ENCODE data around the gene GABRD.

Gene GABRD

DNA sequence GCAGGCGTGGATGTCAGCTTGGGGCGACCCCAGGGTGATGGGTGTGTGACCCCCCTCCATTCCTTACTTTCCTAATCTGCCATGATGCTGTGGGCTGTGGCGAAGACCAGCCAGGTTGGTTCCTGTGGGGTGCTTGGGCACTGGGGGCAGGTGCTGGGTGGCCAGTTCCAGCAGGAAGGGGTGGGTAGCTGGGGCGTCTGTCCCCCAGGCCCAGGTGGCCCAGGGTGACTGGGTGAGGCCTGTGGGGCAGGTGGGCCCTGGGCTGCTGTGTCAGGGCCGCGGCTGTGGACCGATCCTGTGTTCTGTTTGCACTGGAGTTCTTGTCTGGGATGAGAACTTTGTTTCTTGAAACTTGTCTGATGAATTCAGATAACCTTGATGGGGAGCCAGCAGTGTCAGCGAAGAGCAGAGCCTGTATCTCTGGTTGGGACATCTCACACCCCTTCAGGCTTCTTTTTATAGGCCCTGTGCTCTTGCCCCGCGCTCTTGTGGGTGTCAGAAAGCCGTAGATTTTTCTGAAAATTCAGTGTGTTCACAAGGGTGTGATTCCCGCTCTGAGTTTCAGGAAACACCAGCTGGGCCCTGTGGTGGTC lies 34.7 kb downstream of the GABRD start:
- no peak for DNase-seq (ENCODE audit: low spot score)

DNA sequence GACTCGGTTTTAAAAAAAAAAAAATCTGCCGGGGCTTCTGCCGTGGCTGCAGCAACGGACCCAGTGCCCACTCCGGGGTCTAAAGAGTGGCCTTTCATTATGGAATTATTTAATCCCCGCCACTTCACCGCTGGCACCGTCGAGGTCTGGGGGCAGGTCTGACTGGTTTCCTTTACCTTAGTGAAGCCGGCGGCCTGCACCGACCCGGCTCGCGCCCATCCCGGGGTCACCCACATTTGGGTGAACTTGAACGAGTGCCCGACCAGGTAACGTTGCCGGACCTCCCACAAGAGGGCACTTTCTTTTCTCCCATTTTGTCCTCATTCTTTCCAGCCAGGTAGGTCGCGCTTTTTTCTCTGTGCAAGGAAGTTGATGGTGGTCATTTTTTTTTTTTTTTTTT lies 35.4 kb downstream of the GABRD start:
- DNase-seq (ENCODE audit: low spot score): no peak

DNA sequence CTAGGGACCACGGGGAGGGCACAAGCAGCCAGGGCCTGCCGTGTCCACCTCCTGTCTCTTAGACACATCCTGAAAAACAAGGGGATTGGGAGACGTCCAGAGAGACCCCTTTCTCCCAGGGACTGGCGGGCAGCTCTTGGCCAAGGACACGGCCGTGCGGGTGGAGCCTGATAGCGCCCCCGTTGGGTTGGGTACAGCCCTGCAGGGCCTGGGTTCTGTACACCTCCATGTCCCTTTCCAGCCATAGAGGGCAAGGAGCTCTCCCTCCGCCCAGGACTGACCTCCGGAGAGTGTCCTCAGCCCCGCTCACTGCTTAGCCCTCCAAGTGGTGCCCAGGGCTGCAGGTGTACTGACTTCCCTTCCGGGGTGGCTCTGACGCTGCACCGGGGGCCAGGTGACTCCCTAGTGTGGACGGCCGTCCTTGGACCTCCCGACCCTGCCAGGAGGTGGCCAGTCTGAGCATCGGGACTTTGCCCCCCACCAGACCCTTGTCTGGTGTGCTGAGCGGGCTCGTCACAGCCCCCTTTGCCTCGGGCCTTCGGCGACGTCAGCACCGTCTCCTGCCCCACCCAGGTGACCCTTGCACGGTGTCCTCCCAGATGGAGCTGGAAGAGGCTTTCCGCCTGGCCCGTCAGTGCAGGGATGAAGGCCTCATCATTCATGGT lies 36.9 kb downstream of the GABRD start:
- DNase-seq (ENCODE audit: low spot score): no peak

DNA sequence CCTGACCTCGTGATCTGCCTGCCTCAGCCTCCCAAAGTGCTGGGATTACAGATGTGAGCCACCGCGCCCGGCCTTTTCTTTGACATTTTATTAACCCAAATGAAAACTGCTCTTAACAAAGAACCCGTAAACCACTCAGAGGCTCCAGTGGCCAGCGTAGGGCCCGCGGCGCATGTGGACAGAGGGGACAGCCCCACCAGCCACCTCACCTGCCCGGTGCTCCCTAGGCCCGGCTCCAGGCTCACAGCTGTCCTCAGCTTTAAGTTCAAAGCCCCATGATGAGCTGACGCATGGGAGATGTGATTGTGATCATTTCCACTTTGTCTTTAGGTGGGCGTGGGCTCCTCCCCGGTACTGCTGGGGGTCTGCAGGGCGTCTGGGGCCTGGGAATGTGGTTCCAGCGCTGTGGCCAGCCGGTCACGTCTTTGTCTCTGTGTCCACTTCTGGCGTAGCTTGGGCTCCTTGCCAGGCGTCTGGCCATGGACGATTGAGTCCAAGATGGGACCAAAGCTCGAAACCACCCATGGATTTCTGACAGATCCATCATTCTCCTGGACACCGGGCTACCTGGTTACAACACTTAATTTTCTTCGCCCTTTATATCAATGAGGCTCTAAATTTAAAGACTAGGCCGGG lies 37.9 kb downstream of the GABRD start:
- no peak for DNase-seq (ENCODE audit: low spot score)

DNA sequence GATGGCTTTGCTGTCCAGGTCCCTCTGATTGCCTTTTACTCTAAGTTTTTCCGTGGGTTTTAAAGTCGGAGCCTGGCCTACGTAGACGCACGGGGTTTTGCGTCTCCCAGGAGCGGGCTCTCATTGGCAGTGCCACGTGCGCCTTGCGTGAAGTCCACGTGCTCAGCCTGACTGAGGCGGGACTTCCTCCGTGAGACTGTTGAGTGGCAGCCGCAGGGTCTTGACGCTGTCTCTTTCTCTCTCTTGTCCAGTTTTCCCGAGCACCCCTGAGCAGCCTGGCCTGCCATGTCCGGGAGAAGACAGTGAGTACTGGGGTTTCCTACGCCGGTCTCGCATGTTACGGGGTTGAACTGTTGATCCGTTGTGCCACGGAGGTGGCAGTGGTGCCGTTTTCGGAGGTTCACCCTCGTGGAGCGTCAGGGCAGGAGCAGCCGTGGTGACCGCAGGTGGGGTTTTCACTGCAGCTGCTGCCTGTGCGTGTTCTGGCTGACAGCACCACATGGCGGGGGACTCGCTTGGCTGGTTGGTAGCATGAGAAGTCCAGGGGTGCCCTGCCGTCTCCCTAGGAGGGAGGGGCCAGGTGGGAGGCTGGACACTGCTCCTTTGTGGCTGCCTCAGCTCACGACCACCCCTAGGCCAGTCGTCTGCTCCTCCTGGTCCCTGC lies 40.3 kb downstream of the GABRD start:
- no peak for DNase-seq (ENCODE audit: low spot score)

DNA sequence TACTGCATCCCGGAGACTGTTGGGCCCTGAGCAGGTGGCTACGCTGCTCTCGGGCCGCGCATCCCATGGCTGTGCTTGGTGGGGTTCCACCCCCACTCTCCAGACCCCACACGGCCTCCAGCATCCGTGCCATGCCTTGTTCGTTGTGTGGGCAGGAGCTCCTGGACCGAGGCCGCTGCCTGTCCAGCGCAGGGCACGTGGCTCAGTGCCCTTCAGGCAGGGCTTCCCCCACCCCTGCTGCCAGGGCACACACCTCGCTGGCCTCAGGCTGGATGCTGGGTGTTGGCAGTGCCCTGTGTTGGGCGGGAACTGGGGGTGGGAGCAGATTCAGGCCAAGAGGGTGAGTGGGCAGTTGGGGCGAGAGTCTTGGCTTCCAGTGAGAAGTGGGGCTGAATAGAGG lies 40.9 kb downstream of the GABRD start:
- DNase-seq (ENCODE audit: low spot score): no peak

DNA sequence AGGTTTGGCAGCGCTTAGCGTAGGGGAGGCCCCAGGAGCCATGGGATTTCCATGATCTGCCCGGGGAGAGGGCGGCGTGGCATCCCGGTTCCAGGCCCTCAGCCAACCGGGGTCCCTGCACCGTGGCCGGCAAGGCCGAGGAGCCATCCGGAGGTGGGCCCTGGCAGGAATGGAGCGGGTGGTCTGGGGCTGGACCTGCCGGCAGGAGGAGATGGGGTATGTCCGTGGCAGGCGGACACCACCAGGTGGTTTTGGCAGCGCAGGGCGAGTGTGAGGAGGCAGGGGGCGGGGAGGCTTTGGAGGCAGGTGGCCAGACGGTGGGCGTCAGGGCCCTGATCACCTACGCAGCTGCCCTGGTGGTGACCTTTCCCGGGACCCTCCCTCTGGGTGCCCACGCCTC lies 41.4 kb downstream of the GABRD start:
- DNase-seq (ENCODE audit: low spot score): no peak

DNA sequence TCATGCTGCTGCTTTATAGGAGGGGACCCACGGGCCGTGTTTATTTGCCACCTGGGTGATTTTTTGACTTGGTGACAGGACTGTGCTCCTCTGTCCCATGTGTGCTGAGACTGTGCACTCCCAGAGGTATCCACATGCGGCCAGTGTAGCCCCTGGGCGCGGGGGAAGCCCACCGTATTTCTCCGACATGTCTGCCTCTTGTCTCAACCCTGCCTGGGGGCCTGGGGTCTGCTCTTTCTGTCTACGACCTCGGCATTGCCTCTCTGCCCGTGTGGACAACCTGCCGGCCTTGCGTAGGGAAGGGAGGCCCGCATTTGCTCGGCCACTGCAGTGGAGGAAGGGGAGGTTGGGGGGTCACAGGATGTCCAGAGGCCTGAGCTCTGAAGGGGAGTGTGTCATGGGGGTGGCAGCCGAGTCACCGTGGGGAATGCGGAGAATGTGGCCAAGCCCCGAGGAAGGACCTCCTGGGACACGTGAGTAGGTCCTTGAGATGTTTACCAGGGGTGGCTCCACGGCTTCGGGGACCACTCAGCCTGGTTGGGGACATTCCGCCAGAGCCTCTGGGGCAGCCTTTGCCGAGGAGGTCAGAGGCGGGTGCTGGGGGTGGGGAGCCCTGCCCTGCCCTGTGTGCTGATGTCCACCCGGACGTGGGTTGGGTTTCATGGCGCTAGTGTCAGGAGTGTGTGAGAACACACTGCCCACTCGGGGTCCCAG lies 42.1 kb downstream of the GABRD start:
- no peak for DNase-seq (ENCODE audit: low spot score)

DNA sequence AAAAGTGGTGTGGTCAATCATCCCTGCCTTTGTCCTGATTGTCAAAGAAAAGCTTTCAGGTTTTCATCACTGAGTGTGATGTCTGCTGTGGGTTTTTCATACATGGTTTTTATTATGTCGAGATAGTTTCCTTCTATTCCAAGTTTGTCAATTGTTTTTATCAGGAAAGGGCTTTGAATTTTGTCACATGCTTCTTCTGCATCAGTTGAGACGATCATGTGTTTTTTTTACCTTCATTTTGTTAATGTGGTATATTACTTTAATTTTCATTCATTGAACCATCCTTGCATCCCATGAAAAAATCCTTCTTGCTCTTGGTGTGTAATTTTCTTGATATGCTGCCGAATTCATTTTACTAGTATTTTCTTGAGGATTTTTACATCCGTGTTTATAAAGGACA lies 46.6 kb downstream of the GABRD start:
- no peak for DNase-seq (ENCODE audit: low spot score)

DNA sequence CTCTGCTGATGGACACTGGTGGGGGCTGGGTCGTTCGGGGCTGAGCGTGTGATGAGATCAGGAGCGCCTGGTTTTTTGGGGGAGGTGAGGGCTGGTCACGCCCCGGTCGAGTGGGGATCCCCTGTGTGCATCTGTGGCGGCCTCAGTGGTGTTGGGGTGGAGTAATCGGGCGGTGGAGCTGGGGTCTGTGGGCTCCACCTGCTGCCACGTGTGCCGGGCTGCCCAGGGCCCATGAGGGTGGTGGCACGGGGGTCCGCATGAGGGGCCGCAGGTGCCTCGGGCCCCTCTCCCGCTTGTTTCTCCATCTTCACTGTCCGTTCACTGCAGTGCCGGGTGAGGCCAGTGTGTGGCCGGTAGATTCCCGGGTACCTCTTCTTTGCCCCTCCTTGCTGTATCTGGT lies 48.2 kb downstream of the GABRD start:
- DNase-seq (ENCODE audit: low spot score): no peak

DNA sequence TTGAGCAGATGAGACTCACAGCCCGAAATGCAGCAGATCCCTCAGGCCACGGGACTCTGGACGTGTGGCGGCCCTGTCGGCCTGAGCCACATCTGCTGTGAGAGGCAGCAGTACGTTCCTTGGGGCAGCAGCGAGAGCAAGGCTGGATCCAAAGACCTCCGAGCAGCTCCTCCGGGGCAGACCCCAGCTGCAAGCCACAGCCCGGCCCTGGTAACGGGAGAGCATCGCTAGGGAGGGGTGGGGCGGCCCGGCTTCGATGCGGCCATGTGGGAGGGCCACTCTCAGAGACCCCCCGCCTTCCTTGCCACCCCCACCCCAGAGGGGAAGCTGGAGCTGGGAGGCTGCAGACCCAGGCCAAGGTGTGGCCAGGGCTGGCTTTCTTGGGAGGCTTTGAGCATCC lies 48.8 kb downstream of the GABRD start:
- no peak for DNase-seq (ENCODE audit: low spot score)

DNA sequence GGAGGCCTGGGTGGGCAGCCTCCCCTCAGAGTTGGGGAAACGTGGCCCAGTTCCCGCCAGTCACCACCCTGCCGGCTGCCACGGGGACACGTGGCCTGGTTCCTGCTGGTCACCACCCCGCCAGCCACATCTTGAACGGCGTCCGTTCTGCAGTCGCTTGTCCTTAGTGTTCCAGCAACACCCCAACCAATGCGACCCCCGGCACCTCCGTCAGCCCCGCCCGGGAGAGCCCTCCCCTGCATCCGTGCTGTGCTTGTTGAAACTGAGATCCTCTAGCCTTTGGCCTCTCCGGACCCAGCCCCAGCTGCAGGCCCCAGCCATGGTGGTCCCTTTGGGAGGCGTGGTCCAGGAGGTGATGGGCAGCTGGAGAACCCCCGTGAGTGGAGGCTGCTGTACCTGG lies 49.8 kb downstream of the GABRD start:
- no peak for DNase-seq (ENCODE audit: low spot score)

DNA sequence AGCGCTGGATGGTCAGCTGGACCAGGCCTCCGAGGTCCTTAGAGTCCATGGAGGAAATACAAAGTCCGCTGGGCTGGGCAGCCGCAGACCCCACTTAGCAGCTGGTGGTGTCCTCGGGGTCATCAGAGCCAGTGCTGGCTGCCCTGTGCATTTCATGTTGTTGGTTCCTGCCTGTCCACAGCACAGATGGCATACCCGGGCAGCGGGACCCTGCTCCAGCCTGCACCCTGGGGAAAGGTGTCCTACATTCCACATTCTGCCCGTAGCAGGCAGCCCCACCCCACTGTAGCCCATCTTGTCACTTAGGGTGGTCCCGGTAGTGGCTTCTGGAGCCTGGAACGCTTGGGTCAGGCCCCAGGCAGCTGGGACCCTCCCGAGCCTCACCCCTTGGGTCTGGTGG lies 50.9 kb downstream of the GABRD start:
- no peak for DNase-seq (ENCODE audit: low spot score)

DNA sequence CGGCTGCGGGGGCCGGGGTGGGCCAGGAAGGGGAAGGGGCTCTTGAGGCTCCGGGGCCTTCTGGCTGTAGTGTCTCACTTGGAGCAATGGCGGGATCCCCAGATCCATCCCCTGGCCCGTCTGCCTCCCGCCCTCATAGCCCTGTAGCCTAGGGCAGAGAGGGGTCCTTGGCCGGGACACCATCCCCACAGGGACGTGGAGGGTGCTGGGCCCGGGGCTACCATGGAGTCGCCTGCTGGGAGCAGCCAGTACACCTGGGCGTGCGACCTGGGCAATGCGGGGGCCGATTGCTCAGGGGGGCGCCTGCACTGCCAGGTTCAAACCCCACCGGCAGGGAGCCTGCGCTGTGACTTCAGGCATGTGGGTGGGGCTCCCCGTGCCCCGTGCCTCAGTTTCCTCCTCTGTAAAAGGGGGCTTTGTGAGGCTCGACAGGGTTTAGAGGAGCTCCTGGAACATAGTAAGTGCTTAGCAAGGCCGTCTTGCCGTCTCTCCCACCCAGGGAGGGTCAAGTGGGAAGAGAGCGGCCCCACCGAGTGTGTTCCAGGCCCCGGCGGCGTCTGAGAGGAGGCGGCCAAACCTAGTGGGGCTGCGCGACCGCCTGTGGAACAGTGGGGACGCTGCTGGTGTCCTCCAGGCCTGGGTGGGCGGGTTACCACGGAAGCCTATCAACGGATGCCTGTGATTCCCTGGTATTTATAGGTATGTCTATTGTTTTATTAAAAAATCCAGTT lies 51.8 kb downstream of the GABRD start:
- no peak for DNase-seq (ENCODE audit: low spot score)

DNA sequence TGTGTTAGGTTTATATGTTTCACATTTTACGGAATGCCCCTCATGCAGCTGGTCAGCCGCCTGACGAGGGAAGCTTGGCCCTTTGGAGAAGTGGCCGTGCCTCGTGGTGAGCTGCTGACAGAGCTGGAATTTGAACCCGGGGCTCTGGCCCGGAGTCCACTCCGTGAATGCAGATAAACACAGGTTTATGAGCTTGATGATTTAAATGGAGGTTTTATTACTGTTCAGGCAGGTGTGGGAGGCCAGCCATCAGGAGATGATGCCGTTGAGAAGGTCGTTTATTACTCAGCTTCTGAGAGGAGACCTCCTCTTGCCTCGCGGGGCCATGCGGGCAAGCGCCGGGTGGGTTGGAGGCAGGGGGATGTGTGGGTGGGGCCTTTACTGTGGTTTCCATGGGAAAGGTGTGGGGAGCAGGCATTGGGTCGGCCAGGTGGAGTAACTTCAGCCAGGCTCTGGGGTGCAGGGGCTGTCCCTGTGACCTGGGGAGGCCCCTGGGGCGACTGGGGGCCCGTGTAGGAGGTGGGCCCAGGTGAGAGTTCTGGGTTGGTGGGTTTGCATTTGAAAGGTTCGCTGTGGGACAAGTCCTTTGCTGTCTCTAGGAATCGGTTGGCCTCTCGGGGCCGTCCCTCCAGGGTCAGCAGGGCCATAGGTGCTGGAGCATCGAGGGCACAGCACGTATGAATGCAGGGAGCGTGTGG lies 53.1 kb downstream of the GABRD start:
- DNase-seq (ENCODE audit: low spot score): no peak

DNA sequence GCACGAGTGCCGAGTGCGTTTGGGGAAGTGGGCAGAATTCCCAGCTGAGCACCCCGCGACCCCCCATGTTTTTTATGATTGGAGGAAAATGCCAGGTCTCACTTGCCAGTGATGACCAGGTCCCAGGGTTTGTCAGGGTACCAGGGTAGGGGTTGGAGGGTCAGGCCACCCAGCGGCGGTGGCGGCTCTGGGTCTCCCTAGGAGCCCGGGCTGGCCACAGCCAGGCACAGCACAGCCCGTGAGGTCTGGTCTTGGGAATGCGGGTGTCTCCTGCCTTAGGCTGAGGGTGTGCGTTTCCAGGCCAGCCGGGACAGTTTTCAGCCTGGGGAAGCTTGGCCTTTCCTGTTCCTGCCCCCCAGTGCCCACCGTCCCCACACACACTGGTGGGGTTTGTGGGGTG lies 53.7 kb downstream of the GABRD start:
- DNase-seq (ENCODE audit: low spot score): no peak

DNA sequence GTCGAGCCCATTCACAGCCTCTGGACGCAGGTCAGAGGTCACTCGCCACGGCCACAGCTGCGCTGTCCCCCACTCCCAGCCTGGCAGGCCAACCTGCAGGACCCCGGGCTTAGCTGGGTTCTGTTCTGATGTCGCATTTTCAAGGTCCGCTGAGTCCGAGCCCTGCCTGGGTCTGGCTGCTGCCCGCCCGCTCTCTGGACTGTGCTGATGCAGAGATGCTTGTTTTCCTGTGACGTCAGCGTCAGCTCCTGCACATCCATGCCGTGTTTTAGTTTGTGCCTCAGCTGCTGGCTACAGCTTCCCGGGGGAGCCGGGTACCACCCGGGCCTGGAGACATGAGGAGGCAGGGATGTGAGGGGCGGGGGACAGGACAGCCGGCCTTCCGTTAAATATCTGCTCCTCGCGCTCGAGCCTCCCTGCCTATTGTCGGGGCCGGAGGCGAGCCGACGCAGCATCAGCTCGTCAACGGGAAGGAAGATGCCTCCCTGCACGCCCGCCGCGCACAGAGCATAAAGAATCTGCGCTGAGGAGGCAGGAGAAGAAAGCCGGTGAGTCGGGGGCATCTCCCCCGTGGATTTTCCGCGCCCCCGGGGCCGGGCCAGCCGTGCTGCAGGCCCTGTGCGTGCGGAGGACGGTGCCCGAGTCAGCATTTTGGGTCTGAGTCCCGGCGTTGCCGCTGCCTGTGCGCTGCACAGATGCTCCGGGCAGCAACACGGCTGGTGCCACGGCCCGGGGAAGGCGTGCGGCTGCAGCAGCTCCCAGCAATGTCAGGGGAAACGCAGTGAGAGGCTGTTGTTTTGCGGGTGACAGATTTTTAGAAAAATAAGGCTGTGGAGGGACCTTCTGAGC lies 54.5 kb downstream of the GABRD start:
- DNase-seq (ENCODE audit: low spot score): peak; percentile 92

DNA sequence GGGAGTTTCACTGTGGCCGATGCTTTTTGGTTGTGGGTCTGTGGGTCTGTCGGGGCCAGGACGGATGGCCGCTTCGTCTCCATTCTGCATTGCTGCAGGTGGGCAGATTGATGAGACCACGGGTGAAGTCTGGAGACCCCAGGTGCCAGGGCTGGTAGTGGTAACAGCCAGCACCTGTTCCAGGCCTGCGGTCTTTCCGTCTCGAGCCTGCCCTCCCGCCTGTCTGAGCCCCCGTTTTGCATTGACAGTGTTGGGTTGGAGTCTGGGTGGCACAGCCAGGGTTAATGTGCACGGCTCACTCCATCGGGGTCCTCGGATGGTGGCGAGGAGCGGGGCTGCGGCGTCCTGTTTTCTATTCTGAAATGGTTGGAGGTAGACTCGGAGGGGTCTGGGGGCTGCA lies 55.3 kb downstream of the GABRD start:
- DNase-seq (ENCODE audit: low spot score): no peak

DNA sequence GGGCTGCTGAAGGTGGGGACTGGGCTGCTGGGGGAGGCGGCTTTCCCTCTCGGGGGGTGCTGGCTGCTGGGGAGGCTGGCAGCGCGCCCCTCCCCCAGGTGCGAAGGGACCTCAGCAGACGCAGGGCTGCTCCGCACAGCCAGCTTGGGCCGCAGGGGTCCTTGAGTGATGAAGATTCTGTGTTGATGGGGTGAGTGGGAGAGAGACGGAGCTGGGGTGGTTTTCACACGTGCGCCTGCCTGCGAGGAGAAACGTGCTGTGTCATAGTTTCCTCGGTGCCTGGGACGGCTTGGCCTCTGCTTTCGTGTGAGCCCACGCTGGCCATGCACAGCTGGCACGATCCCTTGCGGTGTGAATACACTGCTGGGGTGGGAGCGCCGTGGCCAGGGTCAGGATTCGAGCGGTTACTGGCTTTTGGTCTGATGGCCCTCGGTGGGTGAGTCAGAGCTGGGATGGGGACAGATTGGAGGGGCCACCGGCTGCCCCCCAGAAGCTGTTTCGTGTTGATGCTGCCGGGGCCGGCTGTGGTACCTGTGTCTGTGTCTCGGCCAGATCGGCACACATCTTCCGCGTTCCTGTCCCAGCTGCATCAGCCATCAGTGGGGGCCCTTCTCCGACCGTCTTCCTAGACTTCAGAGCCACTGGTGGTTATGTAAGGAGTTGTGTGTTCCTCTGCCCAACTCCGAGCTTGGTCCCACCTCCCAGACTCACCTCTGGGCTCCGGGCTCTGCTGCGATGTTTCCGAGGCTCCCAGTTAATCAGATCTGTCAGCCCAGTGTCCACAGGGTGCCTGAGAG lies 56.0 kb downstream of the GABRD start:
- DNase-seq (ENCODE audit: low spot score): peak; percentile 59

DNA sequence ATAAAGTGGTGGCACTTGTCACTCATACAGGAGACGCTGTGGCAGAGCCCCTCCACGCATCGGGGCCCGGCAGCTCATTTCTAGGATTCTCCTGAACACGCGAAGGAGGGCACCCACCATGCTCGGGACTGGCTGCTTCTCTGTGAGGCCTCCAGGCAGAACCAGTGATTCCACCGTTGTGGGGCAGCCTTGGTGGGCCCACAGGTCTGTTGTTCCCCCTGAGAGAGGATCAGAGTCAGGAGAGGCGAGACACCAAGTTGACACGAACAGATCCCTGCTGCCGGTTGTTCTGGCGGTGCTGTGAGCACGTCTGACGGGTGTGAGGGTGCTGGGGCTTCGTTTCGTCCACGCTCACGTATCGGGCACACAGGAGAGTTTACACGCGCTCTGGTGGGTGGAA lies 57.7 kb downstream of the GABRD start:
- no peak for DNase-seq (ENCODE audit: low spot score)
